IMR-90 (cell line): Measurements from ENCODE around the gene PRKCH. TPM values are rescaled to one million over a fixed set of nuclear protein-coding genes. Genes with fewer than 3 reads are reported as not detected.
A peak's percentile ranks its signal among the peaks of the same experiment; 100 is the strongest.

ENCODE experiments used
- ATAC-seq: fragments of 200-7000 bp; cut with Tn5 transposase; 2 replicates; pipeline ENCODE4 v1.9.1; 2020; ENCODE audit warnings: low read depth, mild to moderate bottlenecking, moderate library complexity
- BruUV-seq: library from RNA; stranded (reverse); fragments of 400-500 nt; replicated peaks from 2 replicates; lab custom pipeline; 2021; lab: Mats Ljungman, UMichigan
- CTCF ChIA-PET: fragments of 300-600 bp; formaldehyde crosslinking; extraction: SDS; loops from one replicate; lab custom pipeline; 2021; ENCODE audit warnings: antibody characterized with exemption; lab: Yijun Ruan, JAX
- POLR2A ChIA-PET: fragments of 300-600 bp; sonication (Branson Sonifier 250); formaldehyde crosslinking; loops from one replicate; lab custom pipeline; 2022; ENCODE audit warnings: antibody characterized with exemption; ENCODE audit not compliant: unreplicated experiment; lab: Charles Lee
- DNase-seq: peaks from one replicate; pipeline ENCODE4 v3.0.0; 2013
- H2AFZ ChIP-seq: replicated peaks from 2 replicates; pipeline ENCODE3; 2013; ENCODE audit warnings: low read length, mild to moderate bottlenecking; ENCODE audit not compliant: poor library complexity
- H2AK5ac ChIP-seq: 2 replicates; pipeline ENCODE4 v1.6.1; 2013; ENCODE audit warnings: low read depth, low read length, inconsistent platforms
- H2AK9ac ChIP-seq: replicated peaks from 2 replicates; pipeline ENCODE3; 2013; ENCODE audit warnings: mild to moderate bottlenecking, low read depth, low read length, moderate library complexity; ENCODE audit not compliant: poor library complexity
- H2BK120ac ChIP-seq: 2 replicates; pipeline ENCODE4 v1.6.1; 2013; ENCODE audit warnings: low read depth, low read length, inconsistent platforms
- H2BK15ac ChIP-seq: 3 replicates; pipeline ENCODE4 v1.6.1; 2013; ENCODE audit warnings: low read depth, low read length, inconsistent platforms
- H2BK20ac ChIP-seq: 2 replicates; pipeline ENCODE4 v1.6.1; 2013; ENCODE audit warnings: low read depth, mild to moderate bottlenecking, inconsistent platforms, low read length, moderate library complexity
- H2BK5ac ChIP-seq: 2 replicates; pipeline ENCODE4 v1.6.1; 2013; ENCODE audit warnings: mild to moderate bottlenecking, low read depth, low read length, inconsistent platforms; ENCODE audit not compliant: poor library complexity, severe bottlenecking
- H3K14ac ChIP-seq: replicated peaks from 2 replicates; pipeline ENCODE4 v1.6.1; 2013; ENCODE audit warnings: low read depth, low read length, inconsistent platforms
- H3K18ac ChIP-seq: 2 replicates; pipeline ENCODE4 v1.6.1; 2013; ENCODE audit warnings: low read depth, low read length, control low read depth
- H3K23ac ChIP-seq: 2 replicates; pipeline ENCODE4 v1.6.1; 2013; ENCODE audit warnings: low read depth, low read length, inconsistent platforms
- H3K27ac ChIP-seq: 2 replicates; pipeline ENCODE4 v1.5.1; 2013; ENCODE audit warnings: mild to moderate bottlenecking, control low read depth, low read length; ENCODE audit not compliant: insufficient read depth
- H3K27me3 ChIP-seq: 2 replicates; pipeline ENCODE4 v1.6.1; 2013; ENCODE audit warnings: low read length; ENCODE audit not compliant: control insufficient read depth, insufficient read depth
- H3K36me3 ChIP-seq: 2 replicates; pipeline ENCODE4 v1.6.1; 2013; ENCODE audit warnings: low read length, mixed read lengths; ENCODE audit not compliant: control insufficient read depth, insufficient read depth
- H3K4ac ChIP-seq: 2 replicates; pipeline ENCODE4 v1.6.1; 2013; ENCODE audit warnings: low read depth, low read length, inconsistent platforms
- H3K4me1 ChIP-seq: 2 replicates; pipeline ENCODE4 v1.6.1; 2013; ENCODE audit warnings: low read length, mixed read lengths; ENCODE audit not compliant: control insufficient read depth, insufficient read depth
- H3K4me2 ChIP-seq: 2 replicates; pipeline ENCODE4 v1.6.1; 2013; ENCODE audit warnings: low read depth, mild to moderate bottlenecking, control low read depth, low read length, moderate library complexity
- H3K4me3 ChIP-seq: 2 replicates; pipeline ENCODE4 v1.5.1; 2013; ENCODE audit warnings: low read depth, mild to moderate bottlenecking, control low read depth, low read length, moderate library complexity; ENCODE audit not compliant: insufficient read depth
- H3K56ac ChIP-seq: 2 replicates; pipeline ENCODE4 v1.6.1; 2013; ENCODE audit warnings: low read length, inconsistent platforms; ENCODE audit not compliant: insufficient read depth; ENCODE audit errors: extremely low read depth
- H3K79me1 ChIP-seq, 2 experiments: 2 replicates each; pipeline ENCODE4 v1.6.1; 2013; ENCODE audit warnings: low read length in 2 of 2, inconsistent platforms in 1 of 2, low read depth in 1 of 2
- H3K9ac ChIP-seq: 2 replicates; pipeline ENCODE4 v1.6.1; 2013; ENCODE audit warnings: low read depth, low read length, control low read depth
- H3K9me1 ChIP-seq: 2 replicates; pipeline ENCODE4 v1.6.1; 2013; ENCODE audit warnings: low read length, inconsistent platforms; ENCODE audit not compliant: insufficient read depth
- H3K9me3 ChIP-seq: 2 replicates; pipeline ENCODE4 v1.6.1; 2013; ENCODE audit warnings: low read length; ENCODE audit not compliant: control insufficient read depth, insufficient read depth
- H4K20me1 ChIP-seq: 2 replicates; pipeline ENCODE4 v1.6.1; 2013; ENCODE audit warnings: low read length, inconsistent platforms; ENCODE audit not compliant: insufficient read depth
- H4K5ac ChIP-seq: 2 replicates; pipeline ENCODE4 v1.6.1; 2013; ENCODE audit warnings: mild to moderate bottlenecking, low read depth, low read length, control low read depth
- H4K8ac ChIP-seq, 2 experiments: 2 replicates each; pipeline ENCODE4 v1.6.1; 2013; ENCODE audit warnings: low read depth in 2 of 2, low read length in 2 of 2, control low read depth in 1 of 2, inconsistent platforms in 1 of 2
- H4K91ac ChIP-seq: 2 replicates; pipeline ENCODE4 v1.6.1; 2013; ENCODE audit warnings: low read depth, low read length, inconsistent platforms; ENCODE audit not compliant: insufficient read depth
- CEBPB ChIP-seq: IDR thresholded peaks from 2 replicates; pipeline ENCODE4 v1.6.1; 2012; ENCODE audit warnings: low read depth, low read length, improper control_type of control experiment
- RAD21 ChIP-seq: IDR thresholded peaks from 2 replicates; pipeline ENCODE4 v1.6.1; 2012; ENCODE audit warnings: low read length, improper control_type of control experiment
- RFX5 ChIP-seq: IDR thresholded peaks from 2 replicates; pipeline ENCODE4 v1.8.0; 2012; ENCODE audit warnings: low read depth, mild to moderate bottlenecking, low read length, moderate library complexity
- SMC3 ChIP-seq: fragments of 150-350 bp; IDR thresholded peaks from 2 replicates; pipeline ENCODE4 v1.6.1; 2016; ENCODE audit warnings: low read depth, mild to moderate bottlenecking, antibody characterized with exemption, low read length, moderate library complexity
- WGBS, 2 experiments: methylation state at CpG; one replicate each; pipeline versions ENCODE4 v1.1.5 to v1.1.7; 2013; ENCODE audit warnings: missing lambda C conversion rate in 2 of 2; ENCODE audit not compliant: insufficient read length in 1 of 2; ENCODE audit errors: extremely low coverage in 2 of 2; 5-methylcytosine and 5-hydroxymethylcytosine counted together
- dilution Hi-C: fragments of 300-500 bp; cut with HindIII; formaldehyde crosslinking; loops from one replicate; pipeline ENCODE4 v1.14.3; 2018; ENCODE audit warnings: low sequenced_read_pairs; ENCODE audit not compliant: unreplicated experiment
- in situ Hi-C: fragments of 300-500 bp; cut with MboI; formaldehyde crosslinking; loops from 3 replicates; pipeline ENCODE4 v1.14.3; 2019; ENCODE audit warnings: low sequenced_read_pairs, inconsistent platforms, mixed read lengths
- intact Hi-C: fragments of 100-400 bp; cut with micrococcal nuclease; formaldehyde crosslinking; loops from 2 replicates; pipeline ENCODE4 v1.10.0; 2022
- polyA plus RNA-seq, 3 experiments: library from polyadenylated mRNA; depleted of rRNA; stranded (reverse); fragments of >200 nt; gene quantifications; 2 replicates each; pipeline ENCODE4 v1.2.3, GENCODE V29; 2012; ENCODE audit warnings: low replicate concordance in 1 of 3
- total RNA-seq: library from RNA; depleted of rRNA; stranded (reverse); fragments of >200 nt; gene quantifications from 2 replicates; pipeline ENCODE4 v1.2.3, GENCODE V29; 2012
- TF ChIP-seq, protein P1 (sequence below): fragments of 150-350 bp; IDR thresholded peaks from 2 replicates; pipeline ENCODE4 v1.6.1; 2017; ENCODE audit warnings: mild to moderate bottlenecking, antibody characterized with exemption, low read length, low read depth

PRKCH gene
- total and polyA plus RNA-seq, 2 of the 4 experiments (the other 2 are of a cell fraction) = 1.6 to 2.3 TPM

DNA sequence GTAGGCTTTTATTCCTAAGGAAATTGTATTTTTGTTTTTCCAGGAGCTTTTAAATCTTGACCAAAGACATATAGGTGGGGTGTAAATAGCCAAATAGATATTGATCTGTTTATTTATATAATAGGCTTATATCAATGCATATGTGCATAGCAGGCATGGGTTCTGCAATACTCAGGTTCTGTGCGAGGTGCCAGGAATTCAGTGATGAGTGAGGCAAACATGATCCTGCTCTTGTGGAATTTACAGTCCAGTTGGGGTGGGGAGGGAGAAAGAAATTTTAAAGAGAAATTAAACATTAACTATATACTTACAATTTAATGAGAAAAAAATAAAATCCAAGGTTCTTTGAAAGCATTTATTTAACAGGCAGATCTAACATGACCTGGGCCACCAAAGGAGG, 213.7 kb downstream of the PRKCH start:
- Histone ChIP-seq H3K4me2 (no peak overlapping the region), H3K36me3 (no peaks in the 10 kb centered on the region), H4K5ac (peak overlapping the region; percentile 25; the same call in 1 of the 2 replicates), H3K23ac (no peak overlapping the region), H2BK15ac (peak overlapping the region; percentile 80; the same call in 2 of the 3 replicates), H4K8ac (peak overlapping the region; percentile 23 to 60; a peak in 2 of 4 replicates), H2BK5ac (peak overlapping the region; percentile 17), H2BK20ac (peak overlapping the region; percentile 45; the same call in 1 of the 2 replicates), H3K27ac (no peak overlapping the region), H3K27me3 (no peaks in the 10 kb centered on the region), H3K4me3 (no peak overlapping the region), H3K4ac (peak overlapping the region; percentile 54; the same call in 1 of the 2 replicates), H2AFZ (no peak overlapping the region), H3K14ac (peak overlapping the region; percentile 82; the same call in 1 of the 2 replicates), H3K9ac (no peak overlapping the region), H4K91ac (peak overlapping the region; percentile 31; the same call in 1 of the 2 replicates), H3K9me1 (peaks cover 22% of the 10 kb centered on the region), H3K79me1 (peaks cover 3 to 9% of the 10 kb centered on the region in 2 experiments; a peak in 1 of 4 replicates), H2AK9ac (no peak overlapping the region), H3K4me1 (peaks cover 31% of the 10 kb centered on the region), H3K56ac (no peak overlapping the region), H3K9me3 (no peaks in the 10 kb centered on the region), H4K20me1 (no peaks in the 10 kb centered on the region), H3K18ac (peak overlapping the region; percentile 67), H2BK120ac (peak overlapping the region; percentile 50; the same call in 1 of the 2 replicates), H2AK5ac (peak overlapping the region; percentile 81; the same call in 1 of the 2 replicates)
- intact Hi-C loops = no loop called here
- BruUV-seq = no TSS peak
- 0 out of 2 replicates have a peak, but pooled peaks have one; percentile 41 for ATAC-seq
- TF ChIP-seq RFX5 (no peak), SMC3 (no peak), RAD21 (no peak), CEBPB (peak; percentile 59; the same call in 1 of the 2 replicates)
- TF ChIP-seq, protein P1, sequence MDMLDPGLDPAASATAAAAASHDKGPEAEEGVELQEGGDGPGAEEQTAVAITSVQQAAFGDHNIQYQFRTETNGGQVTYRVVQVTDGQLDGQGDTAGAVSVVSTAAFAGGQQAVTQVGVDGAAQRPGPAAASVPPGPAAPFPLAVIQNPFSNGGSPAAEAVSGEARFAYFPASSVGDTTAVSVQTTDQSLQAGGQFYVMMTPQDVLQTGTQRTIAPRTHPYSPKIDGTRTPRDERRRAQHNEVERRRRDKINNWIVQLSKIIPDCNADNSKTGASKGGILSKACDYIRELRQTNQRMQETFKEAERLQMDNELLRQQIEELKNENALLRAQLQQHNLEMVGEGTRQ = no peak
- in situ Hi-C loops = no loop called here
- DNase-seq = peak; percentile 58
- CTCF ChIA-PET = no interaction called here
- no CpG with 5 or more reads among the region's 1 CpG for WGBS, 2 experiments
- POLR2A ChIA-PET = no interaction called here
- dilution Hi-C loops = no loop called here
